Measurements from ENCODE around the gene SETBP1. TPM values are rescaled to one million over a fixed set of nuclear protein-coding genes. Genes with fewer than 3 reads are reported as not detected.

Gene SETBP1
- total and polyA plus RNA-seq, 2 of the 8 experiments (the other 6 are each of a cell fraction or from before 2014, with no cell fraction given): 2.0 to 6.5 TPM

GRCh38 chr18:44786688-44787087 is 106.0 kb downstream of the SETBP1 start:
- Histone ChIP-seq H3K79me1 (ENCODE audit: low read depth, low read length) (no peaks in the 10 kb centered on the region), H2BK15ac (ENCODE audit: low read length) (no peak overlapping the region), H3K4me3 (ENCODE audit: extremely low read depth in 1 of 4, insufficient read depth in 2 of 4, low read depth in 3 of 4, low read length in 4 of 4) (no peak overlapping the region), H3K4ac (replicated peaks; ENCODE audit: insufficient read length, low read depth, low read length) (no peak overlapping the region), H3K9me3 (ENCODE audit: insufficient read depth in 2 of 2, low read depth in 1 of 2, low read length in 1 of 2) (no peaks in the 10 kb centered on the region), H3K23me2 (ENCODE audit: low read depth, low read length) (no peaks in the 10 kb centered on the region), H3K36me3 (ENCODE audit: control insufficient read depth in 2 of 4, insufficient read depth in 4 of 4, low read length in 3 of 4) (no peaks in the 10 kb centered on the region), H3K27ac (ENCODE audit: low read depth, low read length) (no peak overlapping the region), H2BK12ac (ENCODE audit: low read depth, low read length) (no peak overlapping the region), H2BK20ac (ENCODE audit: low read length) (no peak overlapping the region), H2AFZ (ENCODE audit: low read length) (no peak overlapping the region), H4K91ac (replicated peaks; ENCODE audit: insufficient read length, low read length) (no peak overlapping the region), H3K9ac (replicated peaks in 1 of 4; ENCODE audit: extremely low read depth in 1 of 4, low read depth in 3 of 4, low read length in 3 of 4) (no peak overlapping the region), H3K4me2 (ENCODE audit: insufficient read depth in 1 of 2, low read depth in 2 of 2, low read length in 2 of 2) (no peak overlapping the region), H3K23ac (ENCODE audit: insufficient read length) (no peak overlapping the region), H2AK5ac (ENCODE audit: low read depth, low read length) (no peak overlapping the region), H3K14ac (ENCODE audit: insufficient read length) (no peak overlapping the region), H2BK120ac (replicated peaks; ENCODE audit: low read depth, low read length) (no peak overlapping the region), H4K5ac (ENCODE audit: insufficient read length, low read depth, low read length) (no peak overlapping the region), H3K79me2 (ENCODE audit: control insufficient read depth in 1 of 2, insufficient read depth in 2 of 2, low read length in 2 of 2) (no peaks in the 10 kb centered on the region), H3K56ac (replicated peaks; ENCODE audit: insufficient read length, low read depth, low read length) (no peak overlapping the region), H4K8ac (ENCODE audit: extremely low read depth, insufficient read depth, low read length) (no peak overlapping the region), H3K4me1 (replicated peaks in 1 of 4; ENCODE audit: control insufficient read depth in 3 of 4, insufficient read depth in 4 of 4, low read length in 3 of 4) (no peaks in the 10 kb centered on the region), H2BK5ac (ENCODE audit: low read depth, low read length) (no peak overlapping the region), H3K27me3 (replicated peaks in 1 of 4; ENCODE audit: control insufficient read depth in 3 of 4, extremely low read depth in 1 of 4, insufficient read depth in 3 of 4, low read length in 3 of 4) (no peaks in the 10 kb centered on the region), H4K20me1 (replicated peaks in 1 of 2; ENCODE audit: control insufficient read depth in 1 of 2, insufficient read depth in 2 of 2, low read length in 2 of 2) (no peaks in the 10 kb centered on the region), H3K18ac (ENCODE audit: extremely low read depth, low read length) (no peak overlapping the region)
- 97% methylated on average over 6 of the region's 6 CpGs; no CpG with 5 or more reads in 1 of the 2 experiments for WGBS, 2 experiments (ENCODE audit: extremely low coverage in 1 of 2, insufficient coverage in 1 of 2, insufficient read length in 1 of 2, insufficient replicate concordance in 2 of 2, low coverage in 1 of 2, low lambda C conversion rate in 2 of 2, missing lambda C conversion rate in 1 of 2)
- DNase-seq (ENCODE audit: low read depth in 1 of 2, low spot score in 2 of 2) (no peak), FAIRE-seq (no peak)
- CTCF ChIA-PET (ENCODE audit: partially characterized antibody): interaction anchor here (0.9 to 1.1 kb wide), 3 partner anchors 10 to 115 kb away, joined by 3 to 4 read pairs (median 3); no protein-coding TSS in a partner anchor
- POLR2A ChIA-PET (ENCODE audit: partially characterized antibody): no interaction called here
- TF ChIP-seq SP2 (IDR thresholded peaks at IDR 0.05; ENCODE audit: low read length) (no peak), TAF1 (IDR thresholded peaks at IDR 0.05; ENCODE audit: low read depth, low read length) (no peak), BACH1 (IDR thresholded peaks at IDR 0.05; ENCODE audit: low read length) (no peak), EZH2 (IDR thresholded peaks at IDR 0.05; ENCODE audit: low read depth, low read length, severe bottlenecking) (no peak), RFX5 (IDR thresholded peaks at IDR 0.05; ENCODE audit: borderline replicate concordance, low read depth, low read length) (no peak), CREB1 (IDR thresholded peaks at IDR 0.05) (no peak), SIRT6 (IDR thresholded peaks at IDR 0.05; ENCODE audit: low read length) (no peak), CBX8 (IDR thresholded peaks at IDR 0.05; ENCODE audit: borderline replicate concordance, low read depth, low read length) (no peak), ATF2 (IDR thresholded peaks at IDR 0.05; ENCODE audit: low read length) (no peak)
- TF ChIP-seq, protein P1, sequence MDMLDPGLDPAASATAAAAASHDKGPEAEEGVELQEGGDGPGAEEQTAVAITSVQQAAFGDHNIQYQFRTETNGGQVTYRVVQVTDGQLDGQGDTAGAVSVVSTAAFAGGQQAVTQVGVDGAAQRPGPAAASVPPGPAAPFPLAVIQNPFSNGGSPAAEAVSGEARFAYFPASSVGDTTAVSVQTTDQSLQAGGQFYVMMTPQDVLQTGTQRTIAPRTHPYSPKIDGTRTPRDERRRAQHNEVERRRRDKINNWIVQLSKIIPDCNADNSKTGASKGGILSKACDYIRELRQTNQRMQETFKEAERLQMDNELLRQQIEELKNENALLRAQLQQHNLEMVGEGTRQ (IDR thresholded peaks at IDR 0.05; ENCODE audit: low read length): no peak

Measured in H1 (cell line).